Type B pancreatic cell (in vitro differentiated cells): ENCODE results near the gene TGFB3. TPM values are rescaled to one million over a fixed set of nuclear protein-coding genes. Genes with fewer than 3 reads are reported as not detected.

Experiments
- DNase-seq: peaks from one replicate; pipeline ENCODE4 v3.0.0; 2021; ENCODE audit warnings: mixed read lengths; ENCODE audit not compliant: unreplicated experiment; ENCODE audit errors: extremely low spot score
- H3K27ac Mint-ChIP-seq: 2 replicates; pipeline ENCODE4 v1.8.0; 2021; ENCODE audit warnings: mild to moderate bottlenecking, mixed read lengths
- H3K27me3 Mint-ChIP-seq: 2 replicates; pipeline ENCODE4 v1.8.0; 2021; ENCODE audit warnings: mixed read lengths
- H3K36me3 Mint-ChIP-seq: 2 replicates; pipeline ENCODE4 v1.8.0; 2021; ENCODE audit warnings: mixed read lengths
- H3K4me1 Mint-ChIP-seq: one replicate; pipeline ENCODE4 v1.8.0; 2021; ENCODE audit warnings: mixed read lengths; ENCODE audit not compliant: unreplicated experiment
- H3K4me3 Mint-ChIP-seq: 2 replicates; pipeline ENCODE4 v1.8.0; 2021; ENCODE audit warnings: mild to moderate bottlenecking, mixed read lengths
- H3K9me3 Mint-ChIP-seq: 2 replicates; pipeline ENCODE4 v1.8.0; 2021; ENCODE audit warnings: mixed read lengths
- total RNA-seq: library from RNA; stranded (reverse); gene quantifications from 2 replicates; pipeline ENCODE4 v1.2.1, GENCODE V29; 2021; ENCODE audit warnings: low replicate concordance
- TF ChIP-seq, protein P1 (sequence below): fragments of 200-600 bp; sonication (generic); conservative IDR thresholded peaks from 2 replicates; pipeline ENCODE4 v1.5.0; 2021; ENCODE audit warnings: antibody characterized with exemption, mild to moderate bottlenecking

Gene TGFB3
- total RNA-seq, 1 donor from 2014 or later, result 45.3 TPM

DNA sequence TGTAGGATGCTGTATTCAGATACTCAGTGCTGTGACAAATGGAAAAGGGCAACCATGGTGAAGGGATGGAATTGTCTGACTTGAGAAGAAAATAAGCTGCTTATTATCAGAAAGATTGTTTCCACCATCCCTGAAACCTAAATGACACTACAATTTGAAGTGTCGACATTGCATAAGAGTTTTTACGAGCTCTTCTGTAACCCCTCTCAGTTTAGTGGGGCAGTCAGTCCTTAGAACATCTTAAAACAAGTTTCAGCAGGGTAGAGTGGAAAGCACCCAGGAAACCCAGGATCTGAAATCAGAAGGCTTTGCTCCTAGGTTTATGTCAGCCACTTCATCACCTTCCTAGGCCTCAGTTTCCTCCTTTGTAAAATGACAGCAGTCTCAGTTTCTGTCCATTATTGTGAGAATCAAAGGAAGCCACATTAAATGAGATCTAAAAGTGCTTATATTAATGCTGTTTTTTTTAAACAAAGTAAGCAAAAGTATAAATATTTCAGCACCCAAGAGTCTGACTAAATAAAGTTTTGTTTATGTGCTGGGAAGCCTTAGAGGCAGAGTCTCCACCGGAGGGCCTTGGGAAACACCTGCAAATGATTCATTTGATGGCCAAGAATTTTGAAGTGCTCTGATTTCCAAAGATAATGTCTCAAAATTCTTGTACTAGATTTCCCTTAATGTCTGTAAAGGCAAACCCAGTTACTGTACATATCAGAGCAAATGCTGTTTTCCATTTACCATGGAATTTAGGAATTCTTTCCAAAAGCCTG is 5.6 kb upstream of the TGFB3 start:
- TF ChIP-seq, protein P1, sequence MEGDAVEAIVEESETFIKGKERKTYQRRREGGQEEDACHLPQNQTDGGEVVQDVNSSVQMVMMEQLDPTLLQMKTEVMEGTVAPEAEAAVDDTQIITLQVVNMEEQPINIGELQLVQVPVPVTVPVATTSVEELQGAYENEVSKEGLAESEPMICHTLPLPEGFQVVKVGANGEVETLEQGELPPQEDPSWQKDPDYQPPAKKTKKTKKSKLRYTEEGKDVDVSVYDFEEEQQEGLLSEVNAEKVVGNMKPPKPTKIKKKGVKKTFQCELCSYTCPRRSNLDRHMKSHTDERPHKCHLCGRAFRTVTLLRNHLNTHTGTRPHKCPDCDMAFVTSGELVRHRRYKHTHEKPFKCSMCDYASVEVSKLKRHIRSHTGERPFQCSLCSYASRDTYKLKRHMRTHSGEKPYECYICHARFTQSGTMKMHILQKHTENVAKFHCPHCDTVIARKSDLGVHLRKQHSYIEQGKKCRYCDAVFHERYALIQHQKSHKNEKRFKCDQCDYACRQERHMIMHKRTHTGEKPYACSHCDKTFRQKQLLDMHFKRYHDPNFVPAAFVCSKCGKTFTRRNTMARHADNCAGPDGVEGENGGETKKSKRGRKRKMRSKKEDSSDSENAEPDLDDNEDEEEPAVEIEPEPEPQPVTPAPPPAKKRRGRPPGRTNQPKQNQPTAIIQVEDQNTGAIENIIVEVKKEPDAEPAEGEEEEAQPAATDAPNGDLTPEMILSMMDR, result no peak
- DNase-seq, result no peak
- Mint-ChIP-seq H3K36me3 (peaks cover 5% of the 10 kb centered on the region), H3K27me3 (no peaks in the 10 kb centered on the region), H3K9me3 (no peaks in the 10 kb centered on the region), H3K4me1 (peaks cover 19% of the 10 kb centered on the region), H3K4me3 (peak overlapping the region; percentile 22), H3K27ac (no peak overlapping the region)

- no peaks in the 10 kb centered on the region for H3K9me3 Mint-ChIP-seq
These were observed 4.6 kb upstream of the TGFB3 start for GRCh38 chr14:75986439-75986765.

DNA sequence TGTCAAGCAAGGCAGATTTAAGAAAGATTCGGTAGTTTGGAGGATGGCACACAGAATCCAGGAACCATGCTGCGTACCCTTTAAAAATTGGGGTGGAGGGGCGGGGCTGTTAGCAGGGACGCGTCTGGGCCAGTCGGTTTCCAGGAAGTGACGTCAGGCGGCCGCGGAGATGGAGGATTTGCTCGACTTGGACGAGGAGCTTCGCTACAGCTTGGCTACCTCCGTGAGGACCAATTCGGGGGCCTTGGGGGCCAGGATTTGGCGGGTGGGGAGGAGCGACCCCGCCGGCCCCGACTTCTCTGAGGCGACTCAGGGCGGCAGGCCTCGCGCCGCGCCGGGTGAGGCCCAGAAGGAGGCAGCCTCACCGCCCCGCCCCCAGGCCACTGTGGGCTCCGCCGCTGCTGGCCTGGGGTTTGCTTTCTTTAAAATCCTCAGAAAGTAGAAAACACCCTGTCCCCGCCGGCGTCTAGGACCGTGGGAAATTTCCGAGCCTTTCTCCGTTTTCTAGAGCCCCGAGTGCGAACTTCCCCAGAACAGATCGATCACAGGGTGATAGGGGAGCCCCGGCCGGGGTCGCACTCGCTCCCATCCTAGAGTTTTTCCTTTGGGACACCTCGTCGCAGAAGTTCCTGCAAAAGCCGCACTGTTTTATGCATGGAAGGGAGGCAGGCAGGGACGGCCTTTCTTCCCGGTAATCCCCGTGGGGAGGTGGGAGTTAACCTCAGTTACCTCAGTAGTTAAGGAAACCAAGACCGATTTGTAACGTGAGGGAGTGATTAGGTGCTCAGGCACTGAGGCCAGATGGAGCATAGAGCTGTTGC is 4.0 kb upstream of the TGFB3 start, which contains the start of gene IFT43:
TSS of gene IFT43 (plus strand) at position 146 of the 821 bp plus-strand sequence. CDS start at position 170, 24 bp downstream.
- TF ChIP-seq, protein P1, result no peak
- Mint-ChIP-seq H3K36me3 (peaks cover 5% of the 10 kb centered on the region), H3K4me3 (peak within 1 kb of the TSS; percentile 96), H3K27ac (peak within 1 kb of the TSS; percentile 91), H3K4me1 (peaks cover 30% of the 10 kb centered on the region), H3K9me3 (no peaks in the 10 kb centered on the region), H3K27me3 (peaks cover 3% of the 10 kb centered on the region)
- DNase-seq, result peak; percentile 81

More at GRCh38 chr14:75986439-75986765, 4.6 kb upstream of the TGFB3 start:
- Mint-ChIP-seq H3K4me1 (peaks cover 25% of the 10 kb centered on the region), H3K36me3 (peaks cover 5% of the 10 kb centered on the region), H3K27ac (peak overlapping the region; percentile 91), H3K27me3 (peaks cover 3% of the 10 kb centered on the region), H3K4me3 (peak overlapping the region; percentile 96)
- no peak for DNase-seq
- TF ChIP-seq, protein P1, result no peak

- Mint-ChIP-seq H3K4me1 (peaks cover 42% of the 10 kb centered on the region), H3K9me3 (no peaks in the 10 kb centered on the region), H3K27me3 (peaks cover 3% of the 10 kb centered on the region), H3K4me3 (peak overlapping the region; percentile 96), H3K27ac (peak overlapping the region; percentile 91), H3K36me3 (no peaks in the 10 kb centered on the region)
- TF ChIP-seq, protein P1, result no peak
- DNase-seq, result no peak
These were observed 2.9 kb upstream of the TGFB3 start for GRCh38 chr14:75984674-75985073.

DNA sequence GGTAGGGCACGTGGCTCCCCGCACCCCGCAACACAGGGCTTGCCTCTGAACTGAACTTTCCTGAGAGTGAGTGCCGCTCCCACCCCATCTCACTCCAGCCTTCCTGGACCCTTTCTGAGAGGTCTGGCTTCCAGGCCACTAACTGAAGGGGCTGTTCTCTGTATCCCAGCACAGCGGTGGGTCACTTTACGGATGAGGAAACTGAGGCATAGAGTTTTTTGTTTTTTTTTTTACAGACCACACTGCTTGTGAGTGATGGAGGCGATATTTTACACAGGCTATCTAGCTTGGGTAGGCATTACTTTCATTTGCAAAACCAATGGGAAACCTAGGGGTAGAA is 1.2 kb upstream of the TGFB3 start:
- no peak for DNase-seq
- Mint-ChIP-seq H3K36me3 (no peaks in the 10 kb centered on the region), H3K27ac (peak overlapping the region; percentile 96), H3K4me1 (peaks cover 58% of the 10 kb centered on the region), H3K4me3 (peak overlapping the region; percentile 96), H3K27me3 (peaks cover 3% of the 10 kb centered on the region), H3K9me3 (no peaks in the 10 kb centered on the region)
- TF ChIP-seq, protein P1, result no peak
